ENCODE data around the gene CDH4.

Gene CDH4

GRCh38 chr20:61972636-61973508 lies 720.8 kb downstream of the CDH4 start:
- no peak overlapping the region for H3K4me3 ChIP-seq (ENCODE audit: extremely low read depth, insufficient read depth, low read length, poor library complexity, severe bottlenecking)
- WGBS, 2 experiments (ENCODE audit: insufficient coverage in 2 of 2), result 92 to 94% methylated on average over 23 to 27 of the region's 27 CpGs
- no peak overlapping the region for H3K27ac ChIP-seq (ENCODE audit: low read depth, low read length, severe bottlenecking)
- H3K4me1 ChIP-seq (ENCODE audit: control insufficient read depth, insufficient read depth, low read length, poor library complexity, severe bottlenecking), result no peaks in the 10 kb centered on the region
- peaks cover 31% of the 10 kb centered on the region for H3K36me3 ChIP-seq (ENCODE audit: control insufficient read depth, insufficient read depth, low read length)
- H3K9me3 ChIP-seq (ENCODE audit: control insufficient read depth, low read length), result no peaks in the 10 kb centered on the region

GRCh38 chr20:61973515-61974356 lies 721.7 kb downstream of the CDH4 start:
- Histone ChIP-seq H3K9me3 (ENCODE audit: control insufficient read depth, low read length) (no peaks in the 10 kb centered on the region), H3K4me3 (ENCODE audit: extremely low read depth, insufficient read depth, low read length, poor library complexity, severe bottlenecking) (no peak overlapping the region), H3K27ac (ENCODE audit: low read depth, low read length, severe bottlenecking) (no peak overlapping the region), H3K4me1 (ENCODE audit: control insufficient read depth, insufficient read depth, low read length, poor library complexity, severe bottlenecking) (no peaks in the 10 kb centered on the region), H3K36me3 (ENCODE audit: control insufficient read depth, insufficient read depth, low read length) (peaks cover 31% of the 10 kb centered on the region)
- 94 to 95% methylated on average over 24 of the region's 25 CpGs for WGBS, 2 experiments (ENCODE audit: insufficient coverage in 2 of 2)

GRCh38 chr20:61974357-61974665 lies 722.2 kb downstream of the CDH4 start:
- 93 to 98% methylated on average over 13 to 14 of the region's 14 CpGs for whole genome bisulfite sequencing, 2 experiments (ENCODE audit: insufficient coverage in 2 of 2)

GRCh38 chr20:61975407-61976129 lies 723.5 kb downstream of the CDH4 start:
- Histone ChIP-seq H3K9me3 (ENCODE audit: control insufficient read depth, low read length) (no peaks in the 10 kb centered on the region), H3K27ac (ENCODE audit: low read depth, low read length, severe bottlenecking) (no peak overlapping the region), H3K4me1 (ENCODE audit: control insufficient read depth, insufficient read depth, low read length, poor library complexity, severe bottlenecking) (no peaks in the 10 kb centered on the region), H3K4me3 (ENCODE audit: extremely low read depth, insufficient read depth, low read length, poor library complexity, severe bottlenecking) (no peak overlapping the region), H3K36me3 (ENCODE audit: control insufficient read depth, insufficient read depth, low read length) (peaks cover 38% of the 10 kb centered on the region)
- 93 to 96% methylated on average over 5 to 7 of the region's 11 CpGs for WGBS, 2 experiments (ENCODE audit: insufficient coverage in 2 of 2)

More at GRCh38 chr20:61974357-61974665, 722.2 kb downstream of the CDH4 start:
- H3K27ac ChIP-seq (ENCODE audit: low read depth, low read length, severe bottlenecking), result no peak overlapping the region
- H3K36me3 ChIP-seq (ENCODE audit: control insufficient read depth, insufficient read depth, low read length), result peaks cover 31% of the 10 kb centered on the region
- no peak overlapping the region for H3K4me3 ChIP-seq (ENCODE audit: extremely low read depth, insufficient read depth, low read length, poor library complexity, severe bottlenecking)
- H3K9me3 ChIP-seq (ENCODE audit: control insufficient read depth, low read length), result no peaks in the 10 kb centered on the region
- no peaks in the 10 kb centered on the region for H3K4me1 ChIP-seq (ENCODE audit: control insufficient read depth, insufficient read depth, low read length, poor library complexity, severe bottlenecking)

- H3K4me1 ChIP-seq (ENCODE audit: control insufficient read depth, insufficient read depth, low read length, poor library complexity, severe bottlenecking), result no peaks in the 10 kb centered on the region
- H3K4me3 ChIP-seq (ENCODE audit: extremely low read depth, insufficient read depth, low read length, poor library complexity, severe bottlenecking), result no peak overlapping the region
- WGBS, 2 experiments (ENCODE audit: insufficient coverage in 2 of 2), result 93 to 100% methylated on average over 2 to 8 of the region's 9 CpGs
- H3K36me3 ChIP-seq (ENCODE audit: control insufficient read depth, insufficient read depth, low read length), result peaks cover 38% of the 10 kb centered on the region
- H3K9me3 ChIP-seq (ENCODE audit: control insufficient read depth, low read length), result no peaks in the 10 kb centered on the region
- no peak overlapping the region for H3K27ac ChIP-seq (ENCODE audit: low read depth, low read length, severe bottlenecking)
Observed at GRCh38 chr20:61976263-61976643, 724.2 kb downstream of the CDH4 start.

GRCh38 chr20:61976644-61977418 lies 724.8 kb downstream of the CDH4 start:
- H3K4me1 ChIP-seq (ENCODE audit: control insufficient read depth, insufficient read depth, low read length, poor library complexity, severe bottlenecking), result no peaks in the 10 kb centered on the region
- no peak overlapping the region for H3K27ac ChIP-seq (ENCODE audit: low read depth, low read length, severe bottlenecking)
- peaks cover 38% of the 10 kb centered on the region for H3K36me3 ChIP-seq (ENCODE audit: control insufficient read depth, insufficient read depth, low read length)
- no peaks in the 10 kb centered on the region for H3K9me3 ChIP-seq (ENCODE audit: control insufficient read depth, low read length)
- H3K4me3 ChIP-seq (ENCODE audit: extremely low read depth, insufficient read depth, low read length, poor library complexity, severe bottlenecking), result no peak overlapping the region
- 93% methylated on average over 21 to 41 of the region's 45 CpGs for WGBS, 2 experiments (ENCODE audit: insufficient coverage in 2 of 2)

GRCh38 chr20:61977419-61977786 lies 725.3 kb downstream of the CDH4 start:
- H3K36me3 ChIP-seq (ENCODE audit: control insufficient read depth, insufficient read depth, low read length), result peaks cover 38% of the 10 kb centered on the region
- no peak overlapping the region for H3K27ac ChIP-seq (ENCODE audit: low read depth, low read length, severe bottlenecking)
- H3K4me1 ChIP-seq (ENCODE audit: control insufficient read depth, insufficient read depth, low read length, poor library complexity, severe bottlenecking), result no peaks in the 10 kb centered on the region
- H3K4me3 ChIP-seq (ENCODE audit: extremely low read depth, insufficient read depth, low read length, poor library complexity, severe bottlenecking), result no peak overlapping the region
- 93 to 97% methylated on average over 9 to 10 of the region's 10 CpGs for WGBS, 2 experiments (ENCODE audit: insufficient coverage in 2 of 2)
- H3K9me3 ChIP-seq (ENCODE audit: control insufficient read depth, low read length), result no peaks in the 10 kb centered on the region

- WGBS, 2 experiments (ENCODE audit: insufficient coverage in 2 of 2), result 98% methylated on average over 16 to 17 of the region's 20 CpGs
- H3K4me1 ChIP-seq (ENCODE audit: control insufficient read depth, insufficient read depth, low read length, poor library complexity, severe bottlenecking), result no peaks in the 10 kb centered on the region
- peaks cover 34% of the 10 kb centered on the region for H3K36me3 ChIP-seq (ENCODE audit: control insufficient read depth, insufficient read depth, low read length)
- H3K27ac ChIP-seq (ENCODE audit: low read depth, low read length, severe bottlenecking), result no peak overlapping the region
- no peak overlapping the region for H3K4me3 ChIP-seq (ENCODE audit: extremely low read depth, insufficient read depth, low read length, poor library complexity, severe bottlenecking)
- H3K9me3 ChIP-seq (ENCODE audit: control insufficient read depth, low read length), result no peaks in the 10 kb centered on the region
Observed at GRCh38 chr20:61978491-61978890, 726.4 kb downstream of the CDH4 start.

GRCh38 chr20:61979090-61979489 lies 727.0 kb downstream of the CDH4 start:
- no peaks in the 10 kb centered on the region for H3K9me3 ChIP-seq (ENCODE audit: control insufficient read depth, low read length)
- peaks cover 32% of the 10 kb centered on the region for H3K36me3 ChIP-seq (ENCODE audit: control insufficient read depth, insufficient read depth, low read length)
- H3K27ac ChIP-seq (ENCODE audit: low read depth, low read length, severe bottlenecking), result no peak overlapping the region
- 98 to 100% methylated on average over 7 to 9 of the region's 12 CpGs for WGBS, 2 experiments (ENCODE audit: insufficient coverage in 2 of 2)
- no peak overlapping the region for H3K4me3 ChIP-seq (ENCODE audit: extremely low read depth, insufficient read depth, low read length, poor library complexity, severe bottlenecking)
- H3K4me1 ChIP-seq (ENCODE audit: control insufficient read depth, insufficient read depth, low read length, poor library complexity, severe bottlenecking), result no peaks in the 10 kb centered on the region

All from mesodermal cell (in vitro differentiated cells).